Measurements from ENCODE around the gene MS4A3. TPM values are rescaled to one million over a fixed set of nuclear protein-coding genes. Genes with fewer than 3 reads are reported as not detected.

MS4A3 gene
- polyA plus RNA-seq, 2 of the 4 experiments (the other 2 are of a cell fraction) = not detected

DNA sequence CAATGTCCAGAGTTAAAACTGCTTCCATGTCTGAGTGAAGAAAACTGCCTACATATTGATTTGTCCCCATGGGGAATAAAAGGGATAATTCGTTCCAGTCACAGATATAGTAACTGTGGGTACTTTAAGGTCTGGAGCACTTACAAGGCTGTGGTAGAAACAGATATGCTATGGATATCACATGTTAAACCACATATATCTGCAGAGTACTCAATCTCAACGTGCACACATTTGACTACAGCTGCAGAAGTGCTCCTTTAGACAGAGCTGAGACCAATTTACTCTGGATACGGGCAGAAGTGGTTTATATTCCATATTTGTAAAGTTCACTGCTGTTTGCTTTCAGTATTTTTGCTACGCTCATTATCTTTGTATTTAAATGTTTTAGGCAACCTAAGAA lies 22.3 kb downstream of the MS4A3 start:
- DNase-seq (ENCODE audit: low read depth in 1 of 2, low spot score in 1 of 2) = no peak
- Histone ChIP-seq H3K9me3 (no peaks in the 10 kb centered on the region), H3K4me1 (no peaks in the 10 kb centered on the region), H3K27ac (no peak overlapping the region), H3K4me2 (no peak overlapping the region), H3K4me3 (no peak overlapping the region)
- ChIA-PET CTCF (no interaction called here), POLR2A (no interaction called here)
- 5% methylated on average over 4 of the region's 4 CpGs for WGBS (ENCODE audit: missing lambda C conversion rate)
- TF ChIP-seq RNF2 (IDR thresholded peaks at IDR 0.05; ENCODE audit: borderline replicate concordance, low read depth) (no peak), RAD21 (conservative IDR thresholded peaks at IDR 0.05 in 1 of 2, IDR thresholded peaks at IDR 0.05 in 1 of 2) (no peak), ZFP36 (IDR thresholded peaks at IDR 0.05; ENCODE audit: borderline replicate concordance, partially characterized antibody) (no peak), RARB (CRISPR knock-in tag; IDR thresholded peaks at IDR 0.05) (no peak), HDAC2 (IDR thresholded peaks at IDR 0.05) (no peak), NPAS2 (CRISPR knock-in tag; IDR thresholded peaks at IDR 0.05; ENCODE audit: borderline replicate concordance) (no peak), TP53 (CRISPR knock-in tag; IDR thresholded peaks at IDR 0.05) (no peak), CHD4 (IDR thresholded peaks at IDR 0.05; ENCODE audit: borderline replicate concordance) (no peak), RFX5 (IDR thresholded peaks at IDR 0.05) (no peak), MAZ (IDR thresholded peaks at IDR 0.05; ENCODE audit: borderline replicate concordance, low read depth, low read length) (no peak), ZNF302 (CRISPR knock-in tag; IDR thresholded peaks at IDR 0.05) (no peak), ZSCAN20 (CRISPR knock-in tag; IDR thresholded peaks at IDR 0.05) (no peak), KDM1A (IDR thresholded peaks at IDR 0.05; ENCODE audit: low read depth) (no peak), RCOR1 (IDR thresholded peaks at IDR 0.05; ENCODE audit: low read depth, low read length) (no peak), E2F6 (IDR thresholded peaks at IDR 0.05; ENCODE audit: borderline replicate concordance, low read depth) (no peak), POLR2AphosphoS2 (conservative IDR thresholded peaks at IDR 0.05; ENCODE audit: low read length) (no peak), ESRRA (IDR thresholded peaks at IDR 0.05; ENCODE audit: borderline replicate concordance, low read length) (no peak), CBX2 (IDR thresholded peaks at IDR 0.05; ENCODE audit: borderline replicate concordance, low read depth) (no peak)
- TF ChIP-seq, protein P1, sequence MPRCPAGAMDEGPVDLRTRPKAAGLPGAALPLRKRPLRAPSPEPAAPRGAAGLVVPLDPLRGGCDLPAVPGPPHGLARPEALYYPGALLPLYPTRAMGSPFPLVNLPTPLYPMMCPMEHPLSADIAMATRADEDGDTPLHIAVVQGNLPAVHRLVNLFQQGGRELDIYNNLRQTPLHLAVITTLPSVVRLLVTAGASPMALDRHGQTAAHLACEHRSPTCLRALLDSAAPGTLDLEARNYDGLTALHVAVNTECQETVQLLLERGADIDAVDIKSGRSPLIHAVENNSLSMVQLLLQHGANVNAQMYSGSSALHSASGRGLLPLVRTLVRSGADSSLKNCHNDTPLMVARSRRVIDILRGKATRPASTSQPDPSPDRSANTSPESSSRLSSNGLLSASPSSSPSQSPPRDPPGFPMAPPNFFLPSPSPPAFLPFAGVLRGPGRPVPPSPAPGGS (IDR thresholded peaks at IDR 0.05) = no peak
- no peak for ATAC-seq
- FAIRE-seq = no peak

DNA sequence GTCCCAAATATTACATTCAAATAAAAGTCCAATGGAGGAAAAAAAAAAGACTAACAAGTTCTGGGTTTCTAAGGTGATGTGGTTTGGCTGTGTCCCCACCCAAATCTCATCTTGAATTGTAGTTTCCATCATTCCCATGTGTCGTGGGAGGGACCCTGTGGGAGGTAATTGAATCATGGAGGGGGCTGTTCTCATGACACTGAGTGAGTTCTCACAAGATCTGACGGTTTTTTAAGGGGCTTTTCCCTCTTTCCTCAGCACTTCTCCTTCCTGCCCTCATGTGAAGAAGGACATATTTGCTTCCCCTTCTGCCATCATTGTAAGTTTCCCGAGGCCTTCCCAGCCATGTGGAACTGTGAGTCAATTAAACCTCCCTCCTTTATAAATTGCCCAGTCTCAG lies 24.1 kb downstream of the MS4A3 start:
- ATAC-seq (no peak), DNase-seq (ENCODE audit: low read depth in 1 of 2, low spot score in 1 of 2) (no peak), FAIRE-seq (no peak)
- H3K4me1 ChIP-seq = no peaks in the 10 kb centered on the region
- no peak overlapping the region for H3K27ac ChIP-seq
- ChIA-PET POLR2A (no interaction called here), CTCF (no interaction called here)
- no peak overlapping the region for H3K4me2 ChIP-seq
- no peaks in the 10 kb centered on the region for H3K9me3 ChIP-seq
- WGBS (ENCODE audit: missing lambda C conversion rate) = 0% methylated on average over 3 of the region's 3 CpGs
- no peak overlapping the region for H3K4me3 ChIP-seq
- no peak for TF ChIP-seq BHLHE40 (IDR thresholded peaks at IDR 0.05; ENCODE audit: low read depth, low read length)
- TF ChIP-seq SREBF2 (IDR thresholded peaks at IDR 0.05) = no peak
- no peak for TF ChIP-seq NR3C1 (IDR thresholded peaks at IDR 0.05)
- TF ChIP-seq, protein P2, sequence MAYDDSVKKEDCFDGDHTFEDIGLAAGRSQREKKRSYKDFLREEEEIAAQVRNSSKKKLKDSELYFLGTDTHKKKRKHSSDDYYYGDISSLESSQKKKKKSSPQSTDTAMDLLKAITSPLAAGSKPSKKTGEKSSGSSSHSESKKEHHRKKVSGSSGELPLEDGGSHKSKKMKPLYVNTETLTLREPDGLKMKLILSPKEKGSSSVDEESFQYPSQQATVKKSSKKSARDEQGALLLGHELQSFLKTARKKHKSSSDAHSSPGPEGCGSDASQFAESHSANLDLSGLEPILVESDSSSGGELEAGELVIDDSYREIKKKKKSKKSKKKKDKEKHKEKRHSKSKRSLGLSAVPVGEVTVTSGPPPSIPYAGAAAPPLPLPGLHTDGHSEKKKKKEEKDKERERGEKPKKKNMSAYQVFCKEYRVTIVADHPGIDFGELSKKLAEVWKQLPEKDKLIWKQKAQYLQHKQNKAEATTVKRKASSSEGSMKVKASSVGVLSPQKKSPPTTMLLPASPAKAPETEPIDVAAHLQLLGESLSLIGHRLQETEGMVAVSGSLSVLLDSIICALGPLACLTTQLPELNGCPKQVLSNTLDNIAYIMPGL (CRISPR knock-in tag; IDR thresholded peaks at IDR 0.05; ENCODE audit: borderline replicate concordance) = no peak
- TF ChIP-seq, protein P3, sequence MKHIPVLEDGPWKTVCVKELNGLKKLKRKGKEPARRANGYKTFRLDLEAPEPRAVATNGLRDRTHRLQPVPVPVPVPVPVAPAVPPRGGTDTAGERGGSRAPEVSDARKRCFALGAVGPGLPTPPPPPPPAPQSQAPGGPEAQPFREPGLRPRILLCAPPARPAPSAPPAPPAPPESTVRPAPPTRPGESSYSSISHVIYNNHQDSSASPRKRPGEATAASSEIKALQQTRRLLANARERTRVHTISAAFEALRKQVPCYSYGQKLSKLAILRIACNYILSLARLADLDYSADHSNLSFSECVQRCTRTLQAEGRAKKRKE (CRISPR knock-in tag; IDR thresholded peaks at IDR 0.05; ENCODE audit: low read depth) = no peak
- TF ChIP-seq, protein P4, sequence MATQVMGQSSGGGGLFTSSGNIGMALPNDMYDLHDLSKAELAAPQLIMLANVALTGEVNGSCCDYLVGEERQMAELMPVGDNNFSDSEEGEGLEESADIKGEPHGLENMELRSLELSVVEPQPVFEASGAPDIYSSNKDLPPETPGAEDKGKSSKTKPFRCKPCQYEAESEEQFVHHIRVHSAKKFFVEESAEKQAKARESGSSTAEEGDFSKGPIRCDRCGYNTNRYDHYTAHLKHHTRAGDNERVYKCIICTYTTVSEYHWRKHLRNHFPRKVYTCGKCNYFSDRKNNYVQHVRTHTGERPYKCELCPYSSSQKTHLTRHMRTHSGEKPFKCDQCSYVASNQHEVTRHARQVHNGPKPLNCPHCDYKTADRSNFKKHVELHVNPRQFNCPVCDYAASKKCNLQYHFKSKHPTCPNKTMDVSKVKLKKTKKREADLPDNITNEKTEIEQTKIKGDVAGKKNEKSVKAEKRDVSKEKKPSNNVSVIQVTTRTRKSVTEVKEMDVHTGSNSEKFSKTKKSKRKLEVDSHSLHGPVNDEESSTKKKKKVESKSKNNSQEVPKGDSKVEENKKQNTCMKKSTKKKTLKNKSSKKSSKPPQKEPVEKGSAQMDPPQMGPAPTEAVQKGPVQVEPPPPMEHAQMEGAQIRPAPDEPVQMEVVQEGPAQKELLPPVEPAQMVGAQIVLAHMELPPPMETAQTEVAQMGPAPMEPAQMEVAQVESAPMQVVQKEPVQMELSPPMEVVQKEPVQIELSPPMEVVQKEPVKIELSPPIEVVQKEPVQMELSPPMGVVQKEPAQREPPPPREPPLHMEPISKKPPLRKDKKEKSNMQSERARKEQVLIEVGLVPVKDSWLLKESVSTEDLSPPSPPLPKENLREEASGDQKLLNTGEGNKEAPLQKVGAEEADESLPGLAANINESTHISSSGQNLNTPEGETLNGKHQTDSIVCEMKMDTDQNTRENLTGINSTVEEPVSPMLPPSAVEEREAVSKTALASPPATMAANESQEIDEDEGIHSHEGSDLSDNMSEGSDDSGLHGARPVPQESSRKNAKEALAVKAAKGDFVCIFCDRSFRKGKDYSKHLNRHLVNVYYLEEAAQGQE (IDR thresholded peaks at IDR 0.05) = no peak
- no peak for TF ChIP-seq JUNB (IDR thresholded peaks at IDR 0.05)
- no peak for TF ChIP-seq RFX5 (IDR thresholded peaks at IDR 0.05)
- no peak for TF ChIP-seq TP53 (CRISPR knock-in tag; IDR thresholded peaks at IDR 0.05)
- no peak for TF ChIP-seq KDM1A (IDR thresholded peaks at IDR 0.05; ENCODE audit: low read depth)
- no peak for TF ChIP-seq ESRRA (IDR thresholded peaks at IDR 0.05; ENCODE audit: borderline replicate concordance, low read length)
- TF ChIP-seq, protein P5, sequence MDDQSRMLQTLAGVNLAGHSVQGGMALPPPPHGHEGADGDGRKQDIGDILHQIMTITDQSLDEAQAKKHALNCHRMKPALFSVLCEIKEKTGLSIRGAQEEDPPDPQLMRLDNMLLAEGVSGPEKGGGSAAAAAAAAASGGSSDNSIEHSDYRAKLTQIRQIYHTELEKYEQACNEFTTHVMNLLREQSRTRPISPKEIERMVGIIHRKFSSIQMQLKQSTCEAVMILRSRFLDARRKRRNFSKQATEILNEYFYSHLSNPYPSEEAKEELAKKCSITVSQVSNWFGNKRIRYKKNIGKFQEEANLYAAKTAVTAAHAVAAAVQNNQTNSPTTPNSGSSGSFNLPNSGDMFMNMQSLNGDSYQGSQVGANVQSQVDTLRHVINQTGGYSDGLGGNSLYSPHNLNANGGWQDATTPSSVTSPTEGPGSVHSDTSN (IDR thresholded peaks at IDR 0.05) = no peak
- TF ChIP-seq ZNF302 (CRISPR knock-in tag; IDR thresholded peaks at IDR 0.05) = no peak
- no peak for TF ChIP-seq HEYL (CRISPR knock-in tag; IDR thresholded peaks at IDR 0.05)
- no peak for TF ChIP-seq POLR2A (IDR thresholded peaks at IDR 0.05; ENCODE audit: low read length)
- TF ChIP-seq FOXS1 (CRISPR knock-in tag; IDR thresholded peaks at IDR 0.05) = no peak

Data from A549 (cell line).